ENCODE measurements around the gene HBA1. TPM values are rescaled to one million over a fixed set of nuclear protein-coding genes. Genes with fewer than 3 reads are reported as not detected.

HBA1 gene
- total and polyA plus RNA-seq, 9 of the 15 experiments (the other 6 are each of a cell fraction or from before 2014, with no cell fraction given) = 128 to 2,388 (median 380) TPM

DNA sequence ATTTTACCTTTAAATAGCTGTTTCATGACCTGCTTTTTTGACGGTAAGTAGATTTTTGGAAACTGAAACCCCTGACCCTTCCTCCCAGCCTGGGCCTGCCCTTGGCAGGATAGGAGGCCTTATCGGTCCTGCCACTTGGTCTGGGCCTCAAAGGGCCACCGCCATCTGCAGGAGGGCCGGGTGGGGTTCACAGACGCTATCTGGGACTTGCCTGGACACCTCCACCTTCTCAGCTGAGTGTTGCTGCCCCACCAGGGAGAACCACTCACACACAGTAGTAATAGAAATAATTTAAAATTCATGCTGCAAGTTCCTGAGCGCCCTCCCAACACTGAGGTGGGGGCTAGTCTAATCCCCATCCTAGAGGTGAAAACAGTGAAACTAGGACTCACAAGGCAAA lies 33.4 kb upstream of the HBA1 start (continued):
- TF ChIP-seq, protein P1, sequence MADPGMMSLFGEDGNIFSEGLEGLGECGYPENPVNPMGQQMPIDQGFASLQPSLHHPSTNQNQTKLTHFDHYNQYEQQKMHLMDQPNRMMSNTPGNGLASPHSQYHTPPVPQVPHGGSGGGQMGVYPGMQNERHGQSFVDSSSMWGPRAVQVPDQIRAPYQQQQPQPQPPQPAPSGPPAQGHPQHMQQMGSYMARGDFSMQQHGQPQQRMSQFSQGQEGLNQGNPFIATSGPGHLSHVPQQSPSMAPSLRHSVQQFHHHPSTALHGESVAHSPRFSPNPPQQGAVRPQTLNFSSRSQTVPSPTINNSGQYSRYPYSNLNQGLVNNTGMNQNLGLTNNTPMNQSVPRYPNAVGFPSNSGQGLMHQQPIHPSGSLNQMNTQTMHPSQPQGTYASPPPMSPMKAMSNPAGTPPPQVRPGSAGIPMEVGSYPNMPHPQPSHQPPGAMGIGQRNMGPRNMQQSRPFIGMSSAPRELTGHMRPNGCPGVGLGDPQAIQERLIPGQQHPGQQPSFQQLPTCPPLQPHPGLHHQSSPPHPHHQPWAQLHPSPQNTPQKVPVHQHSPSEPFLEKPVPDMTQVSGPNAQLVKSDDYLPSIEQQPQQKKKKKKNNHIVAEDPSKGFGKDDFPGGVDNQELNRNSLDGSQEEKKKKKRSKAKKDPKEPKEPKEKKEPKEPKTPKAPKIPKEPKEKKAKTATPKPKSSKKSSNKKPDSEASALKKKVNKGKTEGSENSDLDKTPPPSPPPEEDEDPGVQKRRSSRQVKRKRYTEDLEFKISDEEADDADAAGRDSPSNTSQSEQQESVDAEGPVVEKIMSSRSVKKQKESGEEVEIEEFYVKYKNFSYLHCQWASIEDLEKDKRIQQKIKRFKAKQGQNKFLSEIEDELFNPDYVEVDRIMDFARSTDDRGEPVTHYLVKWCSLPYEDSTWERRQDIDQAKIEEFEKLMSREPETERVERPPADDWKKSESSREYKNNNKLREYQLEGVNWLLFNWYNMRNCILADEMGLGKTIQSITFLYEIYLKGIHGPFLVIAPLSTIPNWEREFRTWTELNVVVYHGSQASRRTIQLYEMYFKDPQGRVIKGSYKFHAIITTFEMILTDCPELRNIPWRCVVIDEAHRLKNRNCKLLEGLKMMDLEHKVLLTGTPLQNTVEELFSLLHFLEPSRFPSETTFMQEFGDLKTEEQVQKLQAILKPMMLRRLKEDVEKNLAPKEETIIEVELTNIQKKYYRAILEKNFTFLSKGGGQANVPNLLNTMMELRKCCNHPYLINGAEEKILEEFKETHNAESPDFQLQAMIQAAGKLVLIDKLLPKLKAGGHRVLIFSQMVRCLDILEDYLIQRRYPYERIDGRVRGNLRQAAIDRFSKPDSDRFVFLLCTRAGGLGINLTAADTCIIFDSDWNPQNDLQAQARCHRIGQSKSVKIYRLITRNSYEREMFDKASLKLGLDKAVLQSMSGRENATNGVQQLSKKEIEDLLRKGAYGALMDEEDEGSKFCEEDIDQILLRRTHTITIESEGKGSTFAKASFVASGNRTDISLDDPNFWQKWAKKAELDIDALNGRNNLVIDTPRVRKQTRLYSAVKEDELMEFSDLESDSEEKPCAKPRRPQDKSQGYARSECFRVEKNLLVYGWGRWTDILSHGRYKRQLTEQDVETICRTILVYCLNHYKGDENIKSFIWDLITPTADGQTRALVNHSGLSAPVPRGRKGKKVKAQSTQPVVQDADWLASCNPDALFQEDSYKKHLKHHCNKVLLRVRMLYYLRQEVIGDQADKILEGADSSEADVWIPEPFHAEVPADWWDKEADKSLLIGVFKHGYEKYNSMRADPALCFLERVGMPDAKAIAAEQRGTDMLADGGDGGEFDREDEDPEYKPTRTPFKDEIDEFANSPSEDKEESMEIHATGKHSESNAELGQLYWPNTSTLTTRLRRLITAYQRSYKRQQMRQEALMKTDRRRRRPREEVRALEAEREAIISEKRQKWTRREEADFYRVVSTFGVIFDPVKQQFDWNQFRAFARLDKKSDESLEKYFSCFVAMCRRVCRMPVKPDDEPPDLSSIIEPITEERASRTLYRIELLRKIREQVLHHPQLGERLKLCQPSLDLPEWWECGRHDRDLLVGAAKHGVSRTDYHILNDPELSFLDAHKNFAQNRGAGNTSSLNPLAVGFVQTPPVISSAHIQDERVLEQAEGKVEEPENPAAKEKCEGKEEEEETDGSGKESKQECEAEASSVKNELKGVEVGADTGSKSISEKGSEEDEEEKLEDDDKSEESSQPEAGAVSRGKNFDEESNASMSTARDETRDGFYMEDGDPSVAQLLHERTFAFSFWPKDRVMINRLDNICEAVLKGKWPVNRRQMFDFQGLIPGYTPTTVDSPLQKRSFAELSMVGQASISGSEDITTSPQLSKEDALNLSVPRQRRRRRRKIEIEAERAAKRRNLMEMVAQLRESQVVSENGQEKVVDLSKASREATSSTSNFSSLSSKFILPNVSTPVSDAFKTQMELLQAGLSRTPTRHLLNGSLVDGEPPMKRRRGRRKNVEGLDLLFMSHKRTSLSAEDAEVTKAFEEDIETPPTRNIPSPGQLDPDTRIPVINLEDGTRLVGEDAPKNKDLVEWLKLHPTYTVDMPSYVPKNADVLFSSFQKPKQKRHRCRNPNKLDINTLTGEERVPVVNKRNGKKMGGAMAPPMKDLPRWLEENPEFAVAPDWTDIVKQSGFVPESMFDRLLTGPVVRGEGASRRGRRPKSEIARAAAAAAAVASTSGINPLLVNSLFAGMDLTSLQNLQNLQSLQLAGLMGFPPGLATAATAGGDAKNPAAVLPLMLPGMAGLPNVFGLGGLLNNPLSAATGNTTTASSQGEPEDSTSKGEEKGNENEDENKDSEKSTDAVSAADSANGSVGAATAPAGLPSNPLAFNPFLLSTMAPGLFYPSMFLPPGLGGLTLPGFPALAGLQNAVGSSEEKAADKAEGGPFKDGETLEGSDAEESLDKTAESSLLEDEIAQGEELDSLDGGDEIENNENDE (IDR thresholded peaks at IDR 0.05; ENCODE audit: low read depth, low read length) = no peak
- no peak for TF ChIP-seq PHF20 (IDR thresholded peaks at IDR 0.05; ENCODE audit: partially characterized antibody)
- no peak for TF ChIP-seq CBX2 (IDR thresholded peaks at IDR 0.05; ENCODE audit: insufficient read depth, low read length, poor library complexity, severe bottlenecking)
- no peak for TF ChIP-seq ZNF277 (CRISPR knock-in tag; IDR thresholded peaks at IDR 0.05; ENCODE audit: borderline replicate concordance)
- TF ChIP-seq ZNF551 (CRISPR knock-in tag; IDR thresholded peaks at IDR 0.05) = no peak
- TF ChIP-seq NR1H2 (CRISPR knock-in tag; IDR thresholded peaks at IDR 0.05) = no peak
- TF ChIP-seq MNT (conservative IDR thresholded peaks at IDR 0.05) = peak in 1 of 2 experiments; percentile 47; a peak in 1 of 4 replicates
- TF ChIP-seq CBX8 (IDR thresholded peaks at IDR 0.05; ENCODE audit: borderline replicate concordance, extremely low read depth, low read depth, low read length, poor library complexity, severe bottlenecking) = no peak
- TF ChIP-seq, protein P2, sequence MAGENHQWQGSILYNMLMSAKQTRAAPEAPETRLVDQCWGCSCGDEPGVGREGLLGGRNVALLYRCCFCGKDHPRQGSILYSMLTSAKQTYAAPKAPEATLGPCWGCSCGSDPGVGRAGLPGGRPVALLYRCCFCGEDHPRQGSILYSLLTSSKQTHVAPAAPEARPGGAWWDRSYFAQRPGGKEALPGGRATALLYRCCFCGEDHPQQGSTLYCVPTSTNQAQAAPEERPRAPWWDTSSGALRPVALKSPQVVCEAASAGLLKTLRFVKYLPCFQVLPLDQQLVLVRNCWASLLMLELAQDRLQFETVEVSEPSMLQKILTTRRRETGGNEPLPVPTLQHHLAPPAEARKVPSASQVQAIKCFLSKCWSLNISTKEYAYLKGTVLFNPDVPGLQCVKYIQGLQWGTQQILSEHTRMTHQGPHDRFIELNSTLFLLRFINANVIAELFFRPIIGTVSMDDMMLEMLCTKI (IDR thresholded peaks at IDR 0.05; ENCODE audit: partially characterized antibody) = no peak
- peak; percentile 16 to 47; a peak in 2 of 4 replicates for TF ChIP-seq RAD21 (CRISPR knock-in tag; conservative IDR thresholded peaks at IDR 0.05 in 1 of 2, IDR thresholded peaks at IDR 0.05 in 1 of 2)
- TF ChIP-seq FOXK1 (CRISPR knock-in tag; IDR thresholded peaks at IDR 0.05; ENCODE audit: borderline replicate concordance) = no peak
